Stimulated activated naive CD4-positive, alpha-beta T cell treated with Interleukin-2 at 50 U/mL for 16 hours (primary cell): ENCODE data around the gene NAIF1.
A peak's percentile ranks its signal among the peaks of the same experiment; 100 is the strongest.
"Not testable (repeated sequence)": the region's sequence is repeated elsewhere in the genome, so short reads cannot be mapped to it uniquely, and the experiment has no call there.

Experiments used
- DNase-seq: peaks from one replicate; lab custom pipeline; 2025; lab: John Stamatoyannopoulos, UW

Gene NAIF1

GRCh38 chr9:128027705-128028104 lies 39.4 kb downstream of the NAIF1 start:
- no peak for DNase-seq

GRCh38 chr9:128026773-128027541 lies 40.2 kb downstream of the NAIF1 start:
- DNase-seq = peak; percentile 42

- peak; percentile 75 for DNase-seq
These were observed 40.8 kb downstream of the NAIF1 start for GRCh38 chr9:128026255-128026772.

GRCh38 chr9:128025736-128026135 lies 41.4 kb downstream of the NAIF1 start:
- no peak for DNase-seq

GRCh38 chr9:128024761-128025308 lies 42.3 kb downstream of the NAIF1 start:
- no peak for DNase-seq

- DNase-seq = not testable (repeated sequence)
These were observed 43.4 kb downstream of the NAIF1 start for GRCh38 chr9:128023671-128024070.

- no peak for DNase-seq
These were observed 44.2 kb downstream of the NAIF1 start for GRCh38 chr9:128022886-128023285.

- DNase-seq = no peak
These were observed 46.0 kb downstream of the NAIF1 start for GRCh38 chr9:128021098-128021497.

GRCh38 chr9:128020692-128021091 lies 46.4 kb downstream of the NAIF1 start:
- no peak for DNase-seq

- no peak for DNase-seq
These were observed 51.4 kb downstream of the NAIF1 start for GRCh38 chr9:128015696-128016095.
